K562 (cell line): ENCODE data around the gene MAU2. TPM values are rescaled to one million over a fixed set of nuclear protein-coding genes. Genes with fewer than 3 reads are reported as not detected.

Experiments used
- ATAC-seq: fragments of 200-7000 bp; cut with Tn5 transposase; 3 replicates; pipeline ENCODE4 v1.9.1; 2020; ENCODE audit warnings: moderate library complexity
- BruUV-seq: library from RNA; stranded (reverse); fragments of 400-500 nt; replicated peaks from 2 replicates; lab custom pipeline; 2021; lab: Mats Ljungman, UMichigan
- CTCF ChIA-PET: fragments of 300-600 bp; formaldehyde crosslinking; extraction: SDS; loops from one replicate; lab custom pipeline; 2021; ENCODE audit warnings: low intra/inter-chr PET ratio; lab: Yijun Ruan, JAX
- POLR2A ChIA-PET: fragments of 300-600, 350-650 bp; sonication (Branson Sonifier 250); formaldehyde crosslinking; extraction: SDS; loops from one replicate; lab custom pipeline; 2021; ENCODE audit warnings: antibody characterized with exemption, inconsistent platforms; lab: Yijun Ruan, JAX
- DNase-seq, 4 experiments: peaks; one replicate each; pipeline versions ENCODE4 v3.0.0 to v3.0.0-alpha.2; 2011 to 2018; ENCODE audit warnings: low spot score in 3 of 4, mixed read lengths in 3 of 4; ENCODE audit errors: extremely low read depth in 1 of 4
- FAIRE-seq: peaks from 2 replicates; lab custom pipeline; 2011; peaks lifted over from hg19 to GRCh38; lab: Jason Lieb, UNC
- H2AFZ ChIP-seq: 2 replicates; pipeline ENCODE4 v1.6.0; 2011; ENCODE audit warnings: low read depth, low read length, control low read depth, inconsistent platforms
- H3K27ac ChIP-seq: fragments of 200-600 bp; 3 replicates; pipeline ENCODE4 v1.8.0; 2011; ENCODE audit warnings: low read depth, mild to moderate bottlenecking, control low read depth, inconsistent platforms, low read length, moderate library complexity, mixed read lengths; ENCODE audit errors: extremely low read depth
- H3K27me3 ChIP-seq, 2 experiments: fragments of 300-600 bp in 1 of 2; 2 replicates in 1 of 2; 3 replicates in 1 of 2; pipeline versions ENCODE4 v1.6.0 to v1.8.0; 2011; ENCODE audit warnings: inconsistent platforms in 2 of 2, low read length in 2 of 2, mild to moderate bottlenecking in 1 of 2, mixed read lengths in 1 of 2, moderate library complexity in 1 of 2; ENCODE audit not compliant: control insufficient read depth in 2 of 2, insufficient read depth in 2 of 2
- H3K36me3 ChIP-seq: fragments of 300-600 bp; 3 replicates; pipeline ENCODE4 v1.8.0; 2011; ENCODE audit warnings: mild to moderate bottlenecking, low read length, inconsistent platforms; ENCODE audit not compliant: control insufficient read depth, insufficient read depth
- H3K4me1 ChIP-seq, 2 experiments: fragments of 200-600 bp in 1 of 2; replicated peaks in 1 of 2; 2 replicates in 1 of 2; 3 replicates in 1 of 2; pipeline versions ENCODE4 v1.5.1 to v1.8.0; 2011; ENCODE audit warnings: inconsistent platforms in 2 of 2, low read length in 2 of 2, mild to moderate bottlenecking in 1 of 2, mixed read lengths in 1 of 2, moderate library complexity in 1 of 2; ENCODE audit not compliant: control insufficient read depth in 2 of 2, insufficient read depth in 2 of 2
- H3K4me2 ChIP-seq: 2 replicates; pipeline ENCODE4 v1.6.1; 2011; ENCODE audit warnings: low read length, control low read depth, inconsistent platforms, mixed read lengths; ENCODE audit not compliant: insufficient read depth
- H3K4me3 ChIP-seq: fragments of 200-600 bp; sonication (generic), shearing (Covaris generic); 2 replicates; pipeline ENCODE4 v1.5.1; 2016; ENCODE audit warnings: control low read depth, inconsistent platforms
- H3K79me2 ChIP-seq: fragments of 200-600 bp; 3 replicates; pipeline ENCODE4 v1.8.0; 2011; ENCODE audit warnings: low read length, inconsistent platforms; ENCODE audit not compliant: control insufficient read depth, insufficient read depth
- H3K9ac ChIP-seq, 2 experiments: 2 replicates each; pipeline versions ENCODE4 v1.6.0 to v1.6.1; 2011; ENCODE audit warnings: low read depth in 2 of 2, low read length in 2 of 2, control low read depth in 1 of 2, inconsistent platforms in 1 of 2, mild to moderate bottlenecking in 1 of 2, mixed read lengths in 1 of 2; ENCODE audit not compliant: insufficient read depth in 1 of 2
- H3K9me1 ChIP-seq: one replicate; pipeline ENCODE4 v1.6.0; 2011; ENCODE audit warnings: inconsistent platforms, mild to moderate bottlenecking, low read length, moderate library complexity; ENCODE audit not compliant: control insufficient read depth, insufficient read depth
- H3K9me3 ChIP-seq: replicated peaks from 2 replicates; pipeline ENCODE4 v1.5.1; 2011; ENCODE audit warnings: low read depth, low read length, inconsistent platforms; ENCODE audit not compliant: control insufficient read depth, insufficient read depth
- H4K20me1 ChIP-seq: replicated peaks from 2 replicates; pipeline ENCODE4 v1.6.1; 2011; ENCODE audit warnings: low read length, inconsistent platforms, mixed read lengths; ENCODE audit not compliant: control insufficient read depth, insufficient read depth
- CHD1 ChIP-seq: fragments of 200-600 bp; sonication (generic); IDR thresholded peaks from one replicate; pipeline ENCODE4 v1.6.1; 2012; ENCODE audit warnings: mild to moderate bottlenecking, moderate library complexity, low read length, inconsistent platforms
- CTBP1 ChIP-seq: fragments of 450-650 bp; IDR thresholded peaks from 2 replicates; pipeline ENCODE4 v1.6.1; 2016; ENCODE audit warnings: borderline replicate concordance
- ELF1 ChIP-seq: fragments of 200-800 bp; sonication (Bioruptor generic); IDR thresholded peaks from 2 replicates; pipeline ENCODE4 v1.6.1; 2016; ENCODE audit warnings: missing genetic modification characterization, missing compliant biosample characterization
- FOS ChIP-seq: IDR thresholded peaks from 3 replicates; pipeline ENCODE4 v1.6.1; 2011; ENCODE audit not compliant: insufficient read length; ENCODE audit errors: extremely low read depth
- KDM5B ChIP-seq: fragments of 200-600 bp; sonication (generic); IDR thresholded peaks from 2 replicates; pipeline ENCODE4 v1.6.1; 2012; ENCODE audit warnings: low read depth, mild to moderate bottlenecking, moderate library complexity, low read length, control low read depth, inconsistent platforms; ENCODE audit not compliant: insufficient replicate concordance
- NCOA6 ChIP-seq: fragments of 450-650 bp; IDR thresholded peaks from 2 replicates; pipeline ENCODE4 v1.6.1; 2017; ENCODE audit warnings: mild to moderate bottlenecking
- RB1 ChIP-seq: fragments of 450-650 bp; IDR thresholded peaks from 2 replicates; pipeline ENCODE4 v1.6.1; 2017; ENCODE audit warnings: low read depth, mild to moderate bottlenecking
- TEAD4 ChIP-seq, 2 experiments: sonication (generic) in 1 of 2; formaldehyde crosslinking in 1 of 2; IDR thresholded peaks; 2 replicates each; pipeline versions ENCODE4 v1.6.1 to v1.8.0; 2012 to 2022; ENCODE audit warnings: borderline replicate concordance in 1 of 2, inconsistent platforms in 1 of 2, low read length in 1 of 2, mild to moderate bottlenecking in 1 of 2, missing genetic modification reagents in 1 of 2
- UBTF ChIP-seq, 2 experiments: IDR thresholded peaks; 2 replicates each; pipeline ENCODE4 v1.6.1; 2012; ENCODE audit warnings: improper control_type of control experiment in 2 of 2, low read depth in 2 of 2, low read length in 2 of 2, borderline replicate concordance in 1 of 2
- XRCC4 ChIP-seq: IDR thresholded peaks from one replicate; pipeline ENCODE4 v1.6.1; 2011; ENCODE audit not compliant: insufficient read depth, insufficient read length; ENCODE audit errors: extremely low read depth
- ZBTB7A ChIP-seq: IDR thresholded peaks from 2 replicates; pipeline ENCODE4 v1.6.1; 2011; ENCODE audit warnings: low read depth, mild to moderate bottlenecking, low read length, moderate library complexity, borderline replicate concordance; ENCODE audit not compliant: control insufficient read depth
- ZFP1 ChIP-seq: fragments of 450-650 bp; formaldehyde crosslinking; IDR thresholded peaks from 2 replicates; pipeline ENCODE4 v1.4.0; 2020; ENCODE audit warnings: mild to moderate bottlenecking, mixed read lengths
- ZKSCAN3 ChIP-seq: fragments of 250-450 bp; sonication (Bioruptor Pico); IDR thresholded peaks from 2 replicates; pipeline ENCODE4 v1.4.0; 2020
- ZNF174 ChIP-seq: fragments of 250-450 bp; sonication (Bioruptor Pico); IDR thresholded peaks from 2 replicates; pipeline ENCODE4 v1.4.0; 2020; ENCODE audit warnings: mild to moderate bottlenecking
- ZNF212 ChIP-seq: fragments of 450-650 bp; formaldehyde crosslinking; IDR thresholded peaks from 2 replicates; pipeline ENCODE4 v1.4.0; 2020; ENCODE audit warnings: mild to moderate bottlenecking
- ZNF282 ChIP-seq: sonication (generic); formaldehyde crosslinking; IDR thresholded peaks from 2 replicates; pipeline ENCODE4 v1.8.1; 2023; ENCODE audit warnings: missing genetic modification reagents
- WGBS: fragments of 100-300 bp; shearing (Covaris generic); methylation state at CpG from one replicate; pipeline ENCODE4 v1.1.6; 2016; ENCODE audit warnings: low coverage, mixed read lengths; ENCODE audit not compliant: insufficient coverage; ENCODE audit errors: missing lambda C conversion rate; 5-methylcytosine and 5-hydroxymethylcytosine counted together
- in situ Hi-C: fragments of 300-500 bp; cut with MboI; formaldehyde crosslinking; loops from 4 replicates; pipeline ENCODE4 v1.15.0; 2018; ENCODE audit warnings: inconsistent platforms, mixed read lengths
- intact Hi-C: fragments of 100-400 bp; cut with micrococcal nuclease; formaldehyde crosslinking; loops from 2 replicates; pipeline ENCODE4 v1.14.2; 2022
- polyA plus RNA-seq, 8 experiments: library from polyadenylated mRNA; depleted of rRNA in 4 of 8; stranded (reverse) in 5 of 8; unstranded in 3 of 8; fragments of >200 nt; fragmentation: Nextera tagmentation in 2 of 8; fragmentation: Illumina TruSeq in 1 of 8; extraction: Ambion mirVana in 2 of 8; extraction: Trizol in 1 of 8; gene quantifications; 2 replicates each; pipeline versions ENCODE4 v1.2.1 to v1.2.3, GENCODE V29; 2011 to 2014; ENCODE audit warnings: inconsistent platforms in 1 of 8, missing spikeins in 1 of 8
- total RNA-seq, 7 experiments: library from RNA; depleted of rRNA in 6 of 7; stranded (reverse); fragments of >200 nt in 6 of 7; fragmentation: Illumina TruSeq in 2 of 7; extraction: Trizol in 2 of 7; gene quantifications; 2 replicates each; pipeline versions ENCODE4 v1.2.1 to v1.2.3, GENCODE V29; 2011 to 2021; ENCODE audit warnings: low replicate concordance in 1 of 7
- TF ChIP-seq, protein P1 (sequence below): conservative IDR thresholded peaks from 2 replicates; pipeline ENCODE4 v1.6.1; 2011; ENCODE audit warnings: low read depth, mild to moderate bottlenecking, low read length; ENCODE audit not compliant: control insufficient read depth

MAU2 gene
- total and polyA plus RNA-seq, 9 of the 15 experiments (the other 6 are each of a cell fraction or from before 2014, with no cell fraction given), result 1.2 to 48.1 (median 19.4) TPM

DNA sequence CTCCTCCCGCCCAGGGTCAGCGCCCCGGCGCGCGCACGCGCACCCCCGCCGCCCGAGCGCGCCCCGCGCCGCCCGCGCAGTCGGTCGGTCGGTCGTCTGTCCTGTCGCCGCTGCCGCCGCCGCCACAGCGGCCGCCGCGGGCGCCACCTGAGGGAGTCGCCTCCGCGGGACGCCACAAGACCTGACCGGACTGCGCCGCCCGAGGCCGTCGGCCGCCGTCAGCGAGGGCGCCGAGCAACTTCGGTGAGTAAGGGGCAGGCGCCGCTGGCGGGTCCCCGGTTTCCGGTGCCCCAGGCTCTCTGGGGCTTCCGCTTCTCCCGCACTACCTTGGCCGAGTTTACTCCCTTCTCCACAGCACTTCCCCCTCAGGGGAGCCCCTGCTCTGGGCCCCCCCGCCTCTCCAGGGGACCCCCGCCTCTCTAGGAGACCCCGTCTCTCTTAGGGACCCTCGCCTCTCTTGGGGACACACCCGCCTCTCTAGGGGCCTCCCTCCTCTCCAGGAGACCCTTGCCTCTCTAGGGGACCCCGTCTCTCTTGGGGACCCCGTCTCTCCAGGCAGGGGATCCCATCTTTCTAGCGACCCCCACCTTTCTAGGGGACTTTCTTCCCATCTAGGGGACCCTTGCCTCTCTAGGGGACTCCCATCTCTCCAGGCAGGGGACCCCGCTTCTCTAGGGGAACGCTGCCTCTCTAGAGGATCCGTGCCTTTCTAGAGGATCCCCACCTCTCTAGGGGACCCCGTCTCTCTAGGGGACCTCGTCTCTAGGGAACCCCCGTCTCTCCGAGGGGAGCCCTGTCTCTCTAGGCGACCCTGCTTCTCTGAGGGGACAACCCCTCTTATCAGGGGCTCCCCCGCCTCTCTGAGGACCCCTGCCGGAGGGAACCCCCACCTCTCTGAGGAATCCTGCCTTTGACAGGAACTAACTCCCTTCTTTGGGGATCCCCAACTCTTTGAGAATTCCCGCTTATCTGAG is 65.6 kb downstream of the MAU2 start:
- peak overlapping the region; percentile 95 to 98 for H3K9ac ChIP-seq
- under 1% methylated on average over 46 of the region's 75 CpGs for WGBS
- H3K4me3 ChIP-seq, result peak overlapping the region; percentile 96
- no peaks in the 10 kb centered on the region for H3K9me1 ChIP-seq
- peak; percentile 19; the same call in 2 of the 3 replicates for ATAC-seq
- peak overlapping the region; percentile 81 for H3K4me2 ChIP-seq
- peak in 2 of 4 experiments; percentile 41 to 46 for DNase-seq
- ChIA-PET CTCF (no interaction called here), POLR2A (interaction anchor here (0.6 to 1.6 kb wide), 12 partner anchors 11 to 1634 kb away, joined by 3 to 17 read pairs (median 4); partner anchors contain the start of gene GATAD2A)
- peaks cover 65% of the 10 kb centered on the region for H3K79me2 ChIP-seq
- H4K20me1 ChIP-seq, result no peaks in the 10 kb centered on the region
- intact Hi-C loops (loop anchor here (2.0 to 5.0 kb wide), 2 partner anchors 19 to 101 kb away; partner anchors contain the start of gene GATAD2A), in situ Hi-C loops (no loop called here)
- H3K27ac ChIP-seq, result peak overlapping the region; percentile 97
- H2AFZ ChIP-seq, result peak overlapping the region; percentile 69
- H3K4me1 ChIP-seq, result peaks cover 28 to 32% of the 10 kb centered on the region in 2 experiments; a peak in 4 of 5 replicates
- H3K27me3 ChIP-seq, result no peaks in the 10 kb centered on the region
- peaks cover 19% of the 10 kb centered on the region; the same call in 2 of the 3 replicates for H3K36me3 ChIP-seq
- BruUV-seq, result no TSS peak
- FAIRE-seq, result no peak
- H3K9me3 ChIP-seq, result no peaks in the 10 kb centered on the region
- TF ChIP-seq XRCC4 (no peak), KDM5B (peak; percentile 8), ZNF212 (CRISPR knock-in tag) (no peak), CTBP1 (peak; percentile 79; the same call in 1 of the 2 replicates), ZBTB7A (peak; percentile 81; the same call in 1 of the 2 replicates), FOS (no peak), CHD1 (peak; percentile 72), RB1 (peak; percentile 74), ZFP1 (no peak), ZNF174 (CRISPR knock-in tag) (no peak), TEAD4 (IDR thresholded peaks at IDR 0.05; ENCODE audit: low read length) (no peak), TEAD4 (CRISPR knock-in tag; IDR thresholded peaks at IDR 0.05; ENCODE audit: borderline replicate concordance) (peak; percentile 48; the same call in 1 of the 2 replicates), ZNF282 (CRISPR knock-in tag) (0 out of 2 replicates have a peak, but pooled peaks have one; percentile 44), UBTF (IDR thresholded peaks at IDR 0.05; ENCODE audit: borderline replicate concordance in 1 of 2, low read depth in 2 of 2, low read length in 2 of 2) (peak; percentile 22 to 85; a peak in 2 of 4 replicates), NCOA6 (no peak), ELF1 (tag) (peak; percentile 88), ZKSCAN3 (CRISPR knock-in tag) (no peak)
- TF ChIP-seq, protein P1, sequence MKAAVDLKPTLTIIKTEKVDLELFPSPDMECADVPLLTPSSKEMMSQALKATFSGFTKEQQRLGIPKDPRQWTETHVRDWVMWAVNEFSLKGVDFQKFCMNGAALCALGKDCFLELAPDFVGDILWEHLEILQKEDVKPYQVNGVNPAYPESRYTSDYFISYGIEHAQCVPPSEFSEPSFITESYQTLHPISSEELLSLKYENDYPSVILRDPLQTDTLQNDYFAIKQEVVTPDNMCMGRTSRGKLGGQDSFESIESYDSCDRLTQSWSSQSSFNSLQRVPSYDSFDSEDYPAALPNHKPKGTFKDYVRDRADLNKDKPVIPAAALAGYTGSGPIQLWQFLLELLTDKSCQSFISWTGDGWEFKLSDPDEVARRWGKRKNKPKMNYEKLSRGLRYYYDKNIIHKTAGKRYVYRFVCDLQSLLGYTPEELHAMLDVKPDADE, result peak; percentile 72; the same call in 1 of the 2 replicates
